ENCODE data around the gene KLHL36. TPM values are rescaled to one million over a fixed set of nuclear protein-coding genes. Genes with fewer than 3 reads are reported as not detected.

The KLHL36 gene
- total and polyA plus RNA-seq, 9 of the 15 experiments (the other 6 are each of a cell fraction or from before 2014, with no cell fraction given) = 2.1 to 51.2 (median 18.5) TPM

- TF ChIP-seq DEAF1 (CRISPR knock-in tag; IDR thresholded peaks at IDR 0.05) = no peak
- no peak for TF ChIP-seq HBP1 (CRISPR knock-in tag; IDR thresholded peaks at IDR 0.05)
- no peak for TF ChIP-seq TRIM28 (IDR thresholded peaks at IDR 0.05)
- TF ChIP-seq VEZF1 (CRISPR knock-in tag; IDR thresholded peaks at IDR 0.05) = peak; percentile 67
- TF ChIP-seq ZKSCAN3 (CRISPR knock-in tag; IDR thresholded peaks at IDR 0.05) = no peak
- TF ChIP-seq LARP7 (IDR thresholded peaks at IDR 0.05) = no peak
- TF ChIP-seq ZBTB11 (CRISPR knock-in tag; IDR thresholded peaks at IDR 0.05) = peak; percentile 70 to 90 (median 78); a peak in 4 of 6 replicates
- TF ChIP-seq MCM3 (IDR thresholded peaks at IDR 0.05) = no peak
- no peak for TF ChIP-seq MYBL2 (IDR thresholded peaks at IDR 0.05; ENCODE audit: low read depth)
- no peak for TF ChIP-seq MYBL2 (CRISPR knock-in tag; IDR thresholded peaks at IDR 0.05; ENCODE audit: borderline replicate concordance)
- TF ChIP-seq PRPF4 (IDR thresholded peaks at IDR 0.05; ENCODE audit: insufficient read depth, low read depth, low read length, poor library complexity, severe bottlenecking) = no peak
- TF ChIP-seq GTF2A2 (tag; IDR thresholded peaks at IDR 0.05) = no peak
- TF ChIP-seq SLC30A9 (CRISPR knock-in tag; IDR thresholded peaks at IDR 0.05) = no peak
Observed at GRCh38 chr16:84699712-84700445, 51.6 kb downstream of the KLHL36 start, which contains the start of gene USP10 (continued).
